K562 (cell line): Measurements from ENCODE around the gene SPHK2. TPM values are rescaled to one million over a fixed set of nuclear protein-coding genes. Genes with fewer than 3 reads are reported as not detected.

Experiments used
- ARHGAP35 ChIP-seq: fragments of 450-650 bp; IDR thresholded peaks from 2 replicates; pipeline ENCODE4 v1.6.1; 2018; ENCODE audit not compliant: partially characterized antibody
- BRD9 ChIP-seq: fragments of 450-650 bp; IDR thresholded peaks from 2 replicates; pipeline ENCODE4 v1.6.1; 2018; ENCODE audit warnings: low read depth; ENCODE audit not compliant: partially characterized antibody
- CREM ChIP-seq: IDR thresholded peaks from 2 replicates; pipeline ENCODE4 v1.6.1; 2014; ENCODE audit warnings: antibody characterized with exemption, low read depth
- CUX1 ChIP-seq: fragments of 200-800 bp; sonication (Bioruptor generic); IDR thresholded peaks from 2 replicates; pipeline ENCODE4 v1.6.1; 2016; ENCODE audit warnings: missing genetic modification characterization, missing compliant biosample characterization
- GATAD2A ChIP-seq: fragments of 450-650 bp; IDR thresholded peaks from 2 replicates; pipeline ENCODE4 v1.6.1; 2017
- HDAC1 ChIP-seq, 2 experiments: fragments of 450-650 bp; IDR thresholded peaks; 2 replicates each; pipeline ENCODE4 v1.6.1; 2016 to 2017; ENCODE audit warnings: inconsistent platforms in 1 of 2, mild to moderate bottlenecking in 1 of 2, moderate library complexity in 1 of 2
- HEY1 ChIP-seq: fragments of 250-450 bp; sonication (Bioruptor Pico); IDR thresholded peaks from 2 replicates; pipeline ENCODE4 v1.5.0; 2020; ENCODE audit warnings: mild to moderate bottlenecking, moderate library complexity, borderline replicate concordance
- HMGXB4 ChIP-seq: sonication (generic); formaldehyde crosslinking; IDR thresholded peaks from 2 replicates; pipeline ENCODE4 v1.8.1; 2023; ENCODE audit warnings: mild to moderate bottlenecking, missing genetic modification reagents
- KDM1A ChIP-seq, 2 experiments: fragments of 450-650 bp; IDR thresholded peaks; 2 replicates each; pipeline ENCODE4 v1.6.1; 2016; ENCODE audit warnings: mild to moderate bottlenecking in 2 of 2
- NCOA6 ChIP-seq: fragments of 450-650 bp; IDR thresholded peaks from 2 replicates; pipeline ENCODE4 v1.6.1; 2017; ENCODE audit warnings: mild to moderate bottlenecking
- NFATC3 ChIP-seq: fragments of 450-650 bp; IDR thresholded peaks from 2 replicates; pipeline ENCODE4 v1.6.1; 2017; ENCODE audit warnings: mild to moderate bottlenecking
- NR2C1 ChIP-seq, 2 experiments: fragments of 450-650 bp; IDR thresholded peaks; 2 replicates each; pipeline ENCODE4 v1.6.1; 2017; ENCODE audit warnings: mild to moderate bottlenecking in 2 of 2, antibody characterized with exemption in 1 of 2, inconsistent platforms in 1 of 2, missing compliant biosample characterization in 1 of 2, missing genetic modification characterization in 1 of 2
- PCBP1 ChIP-seq: fragments of 200-400 bp; formaldehyde crosslinking; IDR thresholded peaks from 2 replicates; pipeline ENCODE4 v1.6.1; 2018; ENCODE audit warnings: mild to moderate bottlenecking, low read depth, low read length; ENCODE audit not compliant: poor library complexity, severe bottlenecking
- RCOR1 ChIP-seq, 2 experiments: IDR thresholded peaks; 2 replicates each; pipeline ENCODE4 v1.6.1; 2012; ENCODE audit warnings: low read depth in 2 of 2, low read length in 2 of 2, borderline replicate concordance in 1 of 2, improper control_type of control experiment in 1 of 2
- SP2 ChIP-seq: IDR thresholded peaks from 2 replicates; pipeline ENCODE4 v1.6.1; 2011; ENCODE audit warnings: mild to moderate bottlenecking, low read depth, low read length, moderate library complexity; ENCODE audit not compliant: poor library complexity, severe bottlenecking; ENCODE audit errors: extremely low read depth
- SREBF1 ChIP-seq: fragments of 150-350 bp; IDR thresholded peaks from 2 replicates; pipeline ENCODE4 v1.6.1; 2014; ENCODE audit warnings: antibody characterized with exemption, low read depth, low read length, borderline replicate concordance
- TEAD4 ChIP-seq, 2 experiments: sonication (generic) in 1 of 2; formaldehyde crosslinking in 1 of 2; IDR thresholded peaks; 2 replicates each; pipeline versions ENCODE4 v1.6.1 to v1.8.0; 2012 to 2022; ENCODE audit warnings: borderline replicate concordance in 1 of 2, inconsistent platforms in 1 of 2, low read length in 1 of 2, mild to moderate bottlenecking in 1 of 2, missing genetic modification reagents in 1 of 2
- THRB ChIP-seq: fragments of 450-650 bp; formaldehyde crosslinking; conservative IDR thresholded peaks from 2 replicates; pipeline ENCODE4 v1.4.0; 2022; ENCODE audit warnings: mild to moderate bottlenecking, missing genetic modification characterization
- ZNF165 ChIP-seq: fragments of 250-450 bp; sonication (Bioruptor Pico); IDR thresholded peaks from 2 replicates; pipeline ENCODE4 v1.4.0; 2020; ENCODE audit warnings: borderline replicate concordance
- ZNF830 ChIP-seq: fragments of 250-450 bp; sonication (Bioruptor Pico); IDR thresholded peaks from 2 replicates; pipeline ENCODE4 v1.5.0; 2021; ENCODE audit warnings: mild to moderate bottlenecking
- polyA plus RNA-seq, 8 experiments: library from polyadenylated mRNA; depleted of rRNA in 4 of 8; stranded (reverse) in 5 of 8; unstranded in 3 of 8; fragments of >200 nt; fragmentation: Nextera tagmentation in 2 of 8; fragmentation: Illumina TruSeq in 1 of 8; extraction: Ambion mirVana in 2 of 8; extraction: Trizol in 1 of 8; gene quantifications; 2 replicates each; pipeline versions ENCODE4 v1.2.1 to v1.2.3, GENCODE V29; 2011 to 2014; ENCODE audit warnings: inconsistent platforms in 1 of 8, missing spikeins in 1 of 8
- total RNA-seq, 7 experiments: library from RNA; depleted of rRNA in 6 of 7; stranded (reverse); fragments of >200 nt in 6 of 7; fragmentation: Illumina TruSeq in 2 of 7; extraction: Trizol in 2 of 7; gene quantifications; 2 replicates each; pipeline versions ENCODE4 v1.2.1 to v1.2.3, GENCODE V29; 2011 to 2021; ENCODE audit warnings: low replicate concordance in 1 of 7

SPHK2 gene
- total and polyA plus RNA-seq, 9 of the 15 experiments (the other 6 are each of a cell fraction or from before 2014, with no cell fraction given) = 0.10 to 15.2 (median 2.9) TPM

- TF ChIP-seq CUX1 = no peak
- TF ChIP-seq TEAD4 (IDR thresholded peaks at IDR 0.05; ENCODE audit: low read length) = no peak; the same call in 1 of the 2 replicates
- TF ChIP-seq TEAD4 (CRISPR knock-in tag; IDR thresholded peaks at IDR 0.05; ENCODE audit: borderline replicate concordance) = no peak
- no peak for TF ChIP-seq PCBP1
- no peak for TF ChIP-seq KDM1A (IDR thresholded peaks at IDR 0.05)
- no peak for TF ChIP-seq SP2
- no peak for TF ChIP-seq NFATC3
- TF ChIP-seq ZNF165 = no peak
- no peak for TF ChIP-seq RCOR1 (IDR thresholded peaks at IDR 0.05; ENCODE audit: borderline replicate concordance in 1 of 2, low read depth in 2 of 2, low read length in 2 of 2)
- TF ChIP-seq NCOA6 = no peak
- no peak for TF ChIP-seq NR2C1 (IDR thresholded peaks at IDR 0.05)
- peak; percentile 71 for TF ChIP-seq NR2C1 (tag; IDR thresholded peaks at IDR 0.05)
- peak; percentile 59 for TF ChIP-seq CREM
- no peak for TF ChIP-seq ZNF830 (CRISPR knock-in tag)
- TF ChIP-seq BRD9 = no peak
- 0 out of 4 replicates have a peak, but pooled peaks of 1 of the 2 experiments have one; percentile 18 for TF ChIP-seq HDAC1 (IDR thresholded peaks at IDR 0.05)
- no peak for TF ChIP-seq HMGXB4
- no peak for TF ChIP-seq HEY1
- TF ChIP-seq GATAD2A = peak; percentile 84; the same call in 1 of the 2 replicates
- TF ChIP-seq THRB (CRISPR knock-in tag) = no peak
- no peak for TF ChIP-seq ARHGAP35
- TF ChIP-seq SREBF1 = no peak
Observed at GRCh38 chr19:48644839-48645619, 25.7 kb downstream of the SPHK2 start (continued).
